NCI-H1105 treated with DMSO at 0.1 percent for 48 hours (cell line): ENCODE data around the gene SIPA1L3.

Source experiments
- DNase-seq: peaks from one replicate; lab custom pipeline; 2025; lab: John Stamatoyannopoulos, UW

The SIPA1L3 gene

GRCh38 chr19:37948362-37948761 lies 41.4 kb downstream of the SIPA1L3 start:
- DNase-seq: no peak

DNA sequence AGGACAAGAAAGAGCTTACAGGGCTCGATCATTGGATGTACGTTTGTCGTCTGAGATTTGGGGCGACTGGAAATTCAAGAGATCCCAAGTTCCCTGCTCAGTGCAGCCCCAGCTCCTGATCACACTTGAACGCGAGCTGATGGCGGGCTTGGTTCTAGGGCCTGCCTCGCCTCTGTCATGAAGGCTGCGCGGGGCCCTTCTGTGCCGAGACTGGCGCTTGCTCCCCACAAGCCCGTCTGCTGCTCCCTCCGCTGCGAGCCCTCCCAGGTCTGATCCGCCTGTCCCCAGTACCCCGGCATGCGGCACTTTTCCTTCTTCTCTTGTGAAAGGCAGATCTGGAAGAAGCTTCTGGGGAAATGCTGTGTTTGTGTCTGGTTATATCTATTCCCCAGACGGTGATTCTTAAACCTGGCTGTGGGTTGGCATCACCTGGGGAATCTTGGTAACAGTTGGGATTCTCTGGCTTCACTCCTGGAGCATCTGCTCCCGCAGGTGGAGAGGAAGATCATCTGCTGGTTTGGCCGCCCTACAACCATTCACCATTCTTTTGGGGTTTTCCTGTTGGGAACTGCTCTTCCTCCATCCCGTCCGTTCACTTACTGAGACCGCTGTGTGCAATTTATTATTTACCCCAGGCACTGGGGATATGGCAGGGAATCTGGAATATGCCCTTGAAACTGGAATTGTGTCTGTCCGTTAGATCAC lies 43.6 kb downstream of the SIPA1L3 start:
- no peak for DNase-seq

- DNase-seq: no peak
Measured at GRCh38 chr19:37951816-37952210, 44.8 kb downstream of the SIPA1L3 start.

DNA sequence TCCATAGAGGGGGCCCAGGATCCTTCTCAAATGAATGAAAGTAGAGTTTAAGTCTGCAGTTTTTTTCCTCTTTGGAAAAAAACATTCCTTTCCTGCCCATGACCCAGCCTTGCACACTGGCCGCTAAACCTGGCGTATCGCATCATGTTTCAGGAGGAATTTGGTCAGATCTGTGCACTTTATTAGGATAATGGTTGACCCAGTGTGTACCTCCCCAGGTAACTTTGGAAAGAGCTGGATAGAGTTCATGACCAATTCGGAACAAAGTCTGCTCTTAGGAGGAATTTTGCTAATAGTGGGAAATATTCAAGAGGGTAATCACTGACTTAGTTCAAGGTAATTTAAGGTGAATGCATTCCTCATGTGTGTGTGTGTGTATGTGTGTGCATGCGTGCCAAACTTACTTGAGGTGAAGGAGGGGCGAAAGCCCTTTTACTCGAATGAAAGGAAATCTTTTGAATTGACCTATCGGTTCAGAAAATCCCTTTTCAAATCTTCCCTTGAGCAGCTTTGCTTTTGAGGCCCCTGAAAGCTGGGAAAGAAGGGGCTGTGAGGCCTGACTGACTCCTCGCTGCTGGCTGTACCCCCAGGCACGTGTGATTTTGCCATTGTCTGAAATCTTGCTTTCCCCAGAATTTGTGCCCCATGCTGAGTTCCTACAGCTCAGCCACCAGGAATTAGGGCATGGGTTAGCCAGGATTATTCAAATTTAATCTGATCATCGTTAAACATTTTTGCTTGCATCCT lies 46.3 kb downstream of the SIPA1L3 start:
- DNase-seq: no peak

DNA sequence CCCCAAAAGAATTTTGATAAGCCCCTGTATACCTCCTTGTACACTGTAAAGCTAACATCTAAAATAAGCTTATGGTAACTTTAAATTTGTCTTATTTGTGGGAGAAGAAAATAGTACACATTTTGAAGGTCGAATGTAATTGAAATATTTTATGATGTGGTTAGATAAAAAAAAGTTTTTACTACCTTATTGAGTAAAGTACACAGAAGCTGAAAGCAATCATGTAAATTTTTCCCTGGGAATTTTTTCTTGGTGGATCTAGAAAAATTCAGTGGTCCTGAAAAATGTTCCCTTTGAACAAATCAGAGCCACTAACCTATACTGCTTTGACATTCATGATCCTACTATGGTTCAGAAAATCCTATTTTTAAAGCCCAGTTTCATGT lies 46.9 kb downstream of the SIPA1L3 start:
- no peak for DNase-seq

- no peak for DNase-seq
Measured at GRCh38 chr19:37954421-37954874, 47.4 kb downstream of the SIPA1L3 start.

DNA sequence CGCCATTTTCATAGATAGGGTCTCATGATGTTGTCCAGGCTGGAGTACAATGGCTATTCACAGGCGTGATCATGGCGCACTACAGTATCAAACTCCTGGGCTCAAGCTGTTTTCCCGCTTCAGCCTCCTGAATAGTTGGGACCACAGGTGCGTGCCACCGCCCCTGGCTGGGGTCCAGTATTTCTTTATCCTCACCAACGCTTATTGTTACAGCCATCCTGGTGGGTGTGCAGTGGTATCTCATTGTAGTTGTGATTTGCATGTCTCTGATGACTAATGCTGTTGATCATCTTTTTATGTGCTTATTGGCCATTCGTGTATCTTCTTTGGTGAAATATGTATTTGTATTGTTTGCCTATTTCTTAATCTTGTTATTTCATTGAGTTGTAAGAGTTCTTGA lies 49.0 kb downstream of the SIPA1L3 start:
- peak; percentile 99 for DNase-seq

DNA sequence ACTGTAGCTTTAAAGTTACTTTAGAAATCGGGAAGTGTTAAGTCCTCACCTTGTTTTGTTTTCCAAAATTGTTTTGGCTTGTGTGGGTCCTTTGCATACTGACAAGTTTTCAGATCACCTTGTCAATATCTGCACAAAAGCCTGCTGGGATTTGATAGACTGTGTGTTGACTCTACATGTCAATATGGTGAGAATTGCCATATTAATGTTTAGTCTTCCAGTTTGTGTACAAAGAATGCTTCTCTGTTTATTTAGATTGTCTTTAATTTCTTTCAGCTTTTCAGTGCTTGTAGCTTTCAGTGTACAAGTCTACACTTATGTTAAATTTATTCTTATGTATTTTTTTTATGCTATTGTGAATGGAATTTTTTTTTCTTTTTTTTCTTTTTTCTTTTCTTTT lies 50.2 kb downstream of the SIPA1L3 start:
- no peak for DNase-seq

DNA sequence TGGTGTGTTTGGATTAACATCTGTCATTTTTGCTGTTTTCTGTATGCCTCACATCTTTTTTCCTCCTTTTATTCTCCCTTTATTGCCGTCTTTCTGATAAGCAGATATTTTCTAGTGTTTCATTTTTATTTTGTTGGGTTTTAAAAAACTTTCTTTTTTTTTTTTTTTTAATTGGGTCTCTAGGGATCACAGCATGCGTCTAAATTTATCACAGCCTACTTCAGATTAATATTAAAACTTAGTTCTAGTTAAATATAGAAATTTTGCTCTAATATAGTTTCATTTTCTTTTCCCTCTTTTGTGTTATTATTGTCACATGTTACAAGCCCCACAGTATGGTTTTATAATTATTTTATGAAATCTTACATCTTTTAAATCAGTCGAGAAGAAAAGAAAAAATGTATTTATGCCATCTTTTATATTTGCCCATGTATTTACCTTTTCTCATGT lies 52.7 kb downstream of the SIPA1L3 start:
- DNase-seq: no peak

GRCh38 chr19:37961198-37961597 lies 54.2 kb downstream of the SIPA1L3 start:
- DNase-seq: no peak

GRCh38 chr19:37963190-37963936 lies 56.4 kb downstream of the SIPA1L3 start:
- no peak for DNase-seq

- no peak for DNase-seq
Measured at GRCh38 chr19:37964109-37964508, 57.1 kb downstream of the SIPA1L3 start.

DNA sequence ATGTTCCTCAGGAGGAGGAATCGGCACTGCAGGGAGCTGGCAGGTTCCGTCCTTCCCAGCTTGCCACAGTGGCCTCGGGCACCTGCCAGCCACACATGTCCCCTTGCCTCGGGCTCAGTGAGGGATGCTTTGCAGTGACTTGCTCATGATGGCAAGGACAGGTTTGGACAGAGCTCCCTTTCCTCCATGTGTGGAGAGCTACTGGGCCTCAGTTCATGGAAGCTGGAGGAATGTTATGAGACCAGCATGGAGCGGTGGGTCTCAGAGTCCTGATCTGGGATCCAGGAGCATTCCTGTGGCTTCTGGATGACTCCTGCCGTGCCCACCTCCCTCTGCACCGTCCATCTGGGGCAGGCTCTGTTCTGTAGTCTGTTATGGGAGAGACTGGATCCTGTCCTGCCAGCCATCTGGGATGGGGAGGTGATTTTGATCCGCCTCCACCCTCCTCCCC lies 59.2 kb downstream of the SIPA1L3 start:
- DNase-seq: no peak

- no peak for DNase-seq
Measured at GRCh38 chr19:37966662-37967231, 59.7 kb downstream of the SIPA1L3 start.

DNA sequence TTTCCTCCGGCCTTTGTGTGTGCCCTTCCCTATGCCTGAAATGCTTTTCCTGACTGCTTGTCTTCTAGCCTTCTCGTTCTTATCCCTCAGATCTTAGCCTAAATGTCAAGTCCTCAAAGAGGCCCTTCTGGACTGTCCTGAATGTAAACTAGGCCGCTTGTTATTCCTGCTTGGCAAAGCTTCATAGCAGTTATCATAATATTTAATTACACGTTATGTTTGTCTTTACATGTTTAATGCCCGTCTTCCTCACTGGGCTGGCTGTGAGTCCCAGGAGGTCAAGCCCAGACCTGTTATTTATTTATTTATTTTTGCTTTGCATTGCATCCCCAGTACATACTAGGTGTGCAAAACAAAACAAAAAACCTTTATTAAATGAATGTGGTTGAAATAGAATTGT lies 62.7 kb downstream of the SIPA1L3 start:
- DNase-seq: peak; percentile 78

GRCh38 chr19:37970699-37971098 lies 63.7 kb downstream of the SIPA1L3 start:
- no peak for DNase-seq

DNA sequence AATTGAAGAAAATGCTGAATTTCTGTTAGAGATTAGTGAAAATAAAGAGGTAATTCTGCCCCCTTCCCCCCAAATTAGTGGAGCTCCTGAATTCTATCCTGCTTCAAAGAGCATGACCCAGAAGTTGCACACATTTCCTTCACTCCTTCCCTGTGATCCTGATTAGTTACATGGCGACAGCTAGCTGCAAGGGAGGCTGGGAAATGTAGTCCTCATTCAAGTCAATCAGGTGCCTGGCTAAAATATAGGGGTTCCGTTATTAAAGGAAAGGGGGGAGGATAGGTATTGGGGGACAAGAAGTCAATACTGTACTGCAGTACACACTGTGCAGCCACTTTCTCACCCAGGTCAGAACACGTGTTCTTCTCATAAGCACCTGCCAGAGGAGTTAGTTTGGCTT lies 65.8 kb downstream of the SIPA1L3 start:
- DNase-seq: no peak

DNA sequence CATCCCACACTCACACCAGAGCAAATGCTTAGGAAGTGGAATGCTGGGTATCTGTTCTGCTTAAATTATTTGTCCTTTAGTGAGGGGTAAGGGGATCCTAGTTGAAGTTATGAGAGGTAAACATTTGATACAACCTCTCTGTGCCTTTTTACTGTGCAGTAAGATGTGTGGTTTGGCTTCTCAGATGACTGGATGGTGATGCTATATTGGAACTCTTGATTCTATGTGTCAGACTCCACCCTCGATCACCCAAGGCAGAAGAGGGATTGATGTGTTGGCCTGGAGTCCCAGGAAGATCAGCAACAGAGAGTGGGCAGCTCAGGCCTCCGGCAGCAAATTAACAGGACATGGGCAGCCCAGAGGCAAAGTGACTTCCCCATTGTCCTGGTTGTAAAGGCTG lies 66.7 kb downstream of the SIPA1L3 start:
- DNase-seq: no peak

GRCh38 chr19:37975071-37975470 lies 68.1 kb downstream of the SIPA1L3 start:
- DNase-seq: no peak

GRCh38 chr19:37975596-37976515 lies 68.8 kb downstream of the SIPA1L3 start:
- DNase-seq: no peak

GRCh38 chr19:37977391-37977790 lies 70.4 kb downstream of the SIPA1L3 start:
- no peak for DNase-seq
